ENCODE results near the gene PMIS2. TPM values are rescaled to one million over a fixed set of nuclear protein-coding genes. Genes with fewer than 3 reads are reported as not detected.

PMIS2 gene
- total RNA-seq, 1 donor from 2014 or later: not detected

GRCh38 chr19:35628264-35628564, 42.2 kb downstream of the PMIS2 start:
- no peak for DNase-seq (ENCODE audit: low read depth in 2 of 2)

GRCh38 chr19:35628565-35629331, 42.8 kb downstream of the PMIS2 start, which contains the start of gene RBM42:
TSS of gene RBM42 (plus strand) at chr19:35629036. CDS start at chr19:35629154, 118 bp downstream.
- DNase-seq (ENCODE audit: low read depth in 2 of 2): peak; percentile 98 to 99

DNA sequence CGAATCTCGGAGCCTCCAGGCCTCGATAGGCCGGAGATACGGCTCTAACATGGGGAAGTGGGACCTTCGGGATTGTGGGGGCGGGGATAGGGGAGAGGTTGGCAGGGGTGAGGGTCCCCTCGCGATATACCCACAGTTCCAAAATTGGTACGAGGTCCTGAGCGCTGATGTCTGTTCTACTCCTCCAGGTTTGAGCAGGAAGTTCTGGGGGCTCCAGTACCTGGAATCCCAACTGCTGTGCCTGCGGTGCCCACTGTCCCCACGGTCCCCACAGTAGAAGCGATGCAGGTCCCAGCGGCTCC, 43.3 kb downstream of the PMIS2 start:
- DNase-seq (ENCODE audit: low read depth in 2 of 2): no peak

GRCh38 chr19:35633727-35634440, 47.9 kb downstream of the PMIS2 start:
- no peak for DNase-seq (ENCODE audit: low read depth in 2 of 2)

GRCh38 chr19:35636651-35637050, 50.7 kb downstream of the PMIS2 start:
- DNase-seq (ENCODE audit: low read depth in 2 of 2): no peak

Other genes with a start within 250 kb of the PMIS2 start
- gene FFAR1, start 238.3 kb upstream of the PMIS2 start, total RNA-seq: not detected in 2 replicates
- not detected in 2 replicates for gene FFAR3, start 227.7 kb upstream of the PMIS2 start, total RNA-seq
- not detected in 2 replicates for gene GPR42, start 215.1 kb upstream of the PMIS2 start, total RNA-seq
- not detected in 2 replicates for gene FFAR2, start 137.9 kb upstream of the PMIS2 start, total RNA-seq
- gene KRTDAP, start 95.7 kb upstream of the PMIS2 start, total RNA-seq: not detected in 2 replicates
- gene DMKN, start 72.5 kb upstream of the PMIS2 start, total RNA-seq: not detected in 2 replicates
- not detected in 2 replicates for gene SBSN, start 57.9 kb upstream of the PMIS2 start, total RNA-seq
- gene GAPDHS, start 52.7 kb upstream of the PMIS2 start, total RNA-seq: not detected in 2 replicates
- 52.1 and 70.3 TPM in 2 replicates for gene TMEM147, start 40.5 kb upstream of the PMIS2 start, total RNA-seq
- not detected in 2 replicates for gene ATP4A, start 22.5 kb upstream of the PMIS2 start, total RNA-seq
- 4.9 and 5.6 TPM in 2 replicates for gene HAUS5, start 26.6 kb downstream of the PMIS2 start, total RNA-seq
- 27.9 and 35.4 TPM in 2 replicates for gene RBM42, start 42.9 kb downstream of the PMIS2 start, total RNA-seq
- under 0.01 and 0.26 TPM in 2 replicates for gene ETV2, start 55.6 kb downstream of the PMIS2 start, total RNA-seq
- gene COX6B1, start 62.1 kb downstream of the PMIS2 start, total RNA-seq: 243 and 347 TPM in 2 replicates
- gene UPK1A, start 80.3 kb downstream of the PMIS2 start, total RNA-seq: not detected in 2 replicates
- gene ZBTB32, start 118.4 kb downstream of the PMIS2 start, total RNA-seq: not detected in 2 replicates
- gene KMT2B, start 131.8 kb downstream of the PMIS2 start, total RNA-seq: 2.3 and 7.1 TPM in 2 replicates
- gene IGFLR1, start 156.3 kb downstream of the PMIS2 start, total RNA-seq: 1.1 and 1.8 TPM in 2 replicates
- 2.4 and 4.3 TPM in 2 replicates for gene U2AF1L4, start 159.2 kb downstream of the PMIS2 start, total RNA-seq
- 16.3 and 19.2 TPM in 2 replicates for gene PSENEN, start 159.5 kb downstream of the PMIS2 start, total RNA-seq
- 3.0 and 3.8 TPM in 2 replicates for gene LIN37, start 162.4 kb downstream of the PMIS2 start, total RNA-seq
- gene HSPB6, start 170.9 kb downstream of the PMIS2 start, total RNA-seq: 0.13 and 0.25 TPM in 2 replicates
- 1.3 and 1.4 TPM in 2 replicates for gene PROSER3, start 172.0 kb downstream of the PMIS2 start, total RNA-seq
- 1.0 and 2.3 TPM in 2 replicates for gene ARHGAP33, start 189.4 kb downstream of the PMIS2 start, total RNA-seq
- gene PRODH2, start 226.7 kb downstream of the PMIS2 start, total RNA-seq: not detected in 2 replicates

All from dermis microvascular lymphatic vessel endothelial cell (primary cell).